NB4 (cell line): ENCODE results near the gene SCN9A.
"Not testable (repeated sequence)": the region's sequence is repeated elsewhere in the genome, so short reads cannot be mapped to it uniquely, and the experiment has no call there.

Experiments used
- DNase-seq: peaks from one replicate; pipeline ENCODE4 v3.0.0; 2010; ENCODE audit warnings: low read depth
- H3K4me3 ChIP-seq: one replicate; pipeline ENCODE4 v1.5.1; 2011; ENCODE audit warnings: mild to moderate bottlenecking, low read depth, low read length, moderate library complexity
- MYC ChIP-seq: IDR thresholded peaks from 2 replicates; pipeline ENCODE4 v1.6.1; 2011; ENCODE audit warnings: low read depth, low read length
- POLR2A ChIP-seq: IDR thresholded peaks from 2 replicates; pipeline ENCODE4 v1.6.1; 2011; ENCODE audit warnings: mild to moderate bottlenecking; ENCODE audit not compliant: insufficient read length; ENCODE audit errors: extremely low read depth
- TF ChIP-seq, protein P1 (sequence below): IDR thresholded peaks from one replicate; pipeline ENCODE4 v1.5.1; 2012; ENCODE audit warnings: low read depth, low read length
- TF ChIP-seq, protein P2 (sequence below): IDR thresholded peaks from 2 replicates; pipeline ENCODE4 v1.6.1; 2011; ENCODE audit warnings: low read depth, low read length

SCN9A gene

DNA sequence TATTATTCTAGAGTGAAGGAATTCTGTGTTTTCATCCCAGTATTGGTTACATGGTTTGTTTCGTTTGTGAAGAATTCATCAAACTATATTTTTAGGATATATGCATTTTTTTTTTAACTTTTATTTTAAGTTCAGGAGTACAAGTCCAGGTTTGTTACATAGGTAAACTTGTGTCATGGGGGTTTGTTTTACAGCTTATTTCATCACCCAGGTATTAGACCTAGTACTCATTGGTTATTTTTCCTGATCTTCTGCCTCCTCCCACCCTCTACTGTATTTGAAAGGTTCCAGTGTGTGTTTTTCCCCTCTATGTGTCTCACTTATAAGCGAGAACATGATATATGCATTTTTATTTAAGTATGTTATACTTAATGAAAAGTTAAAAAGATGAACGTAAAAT is 47.6 kb downstream of the SCN9A start:
- H3K4me3 ChIP-seq, result no peak overlapping the region
- TF ChIP-seq POLR2A (no peak), MYC (no peak)
- TF ChIP-seq, protein P1, sequence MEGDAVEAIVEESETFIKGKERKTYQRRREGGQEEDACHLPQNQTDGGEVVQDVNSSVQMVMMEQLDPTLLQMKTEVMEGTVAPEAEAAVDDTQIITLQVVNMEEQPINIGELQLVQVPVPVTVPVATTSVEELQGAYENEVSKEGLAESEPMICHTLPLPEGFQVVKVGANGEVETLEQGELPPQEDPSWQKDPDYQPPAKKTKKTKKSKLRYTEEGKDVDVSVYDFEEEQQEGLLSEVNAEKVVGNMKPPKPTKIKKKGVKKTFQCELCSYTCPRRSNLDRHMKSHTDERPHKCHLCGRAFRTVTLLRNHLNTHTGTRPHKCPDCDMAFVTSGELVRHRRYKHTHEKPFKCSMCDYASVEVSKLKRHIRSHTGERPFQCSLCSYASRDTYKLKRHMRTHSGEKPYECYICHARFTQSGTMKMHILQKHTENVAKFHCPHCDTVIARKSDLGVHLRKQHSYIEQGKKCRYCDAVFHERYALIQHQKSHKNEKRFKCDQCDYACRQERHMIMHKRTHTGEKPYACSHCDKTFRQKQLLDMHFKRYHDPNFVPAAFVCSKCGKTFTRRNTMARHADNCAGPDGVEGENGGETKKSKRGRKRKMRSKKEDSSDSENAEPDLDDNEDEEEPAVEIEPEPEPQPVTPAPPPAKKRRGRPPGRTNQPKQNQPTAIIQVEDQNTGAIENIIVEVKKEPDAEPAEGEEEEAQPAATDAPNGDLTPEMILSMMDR, result no peak
- TF ChIP-seq, protein P2, sequence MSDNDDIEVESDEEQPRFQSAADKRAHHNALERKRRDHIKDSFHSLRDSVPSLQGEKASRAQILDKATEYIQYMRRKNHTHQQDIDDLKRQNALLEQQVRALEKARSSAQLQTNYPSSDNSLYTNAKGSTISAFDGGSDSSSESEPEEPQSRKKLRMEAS, result no peak
- DNase-seq, result no peak

DNA sequence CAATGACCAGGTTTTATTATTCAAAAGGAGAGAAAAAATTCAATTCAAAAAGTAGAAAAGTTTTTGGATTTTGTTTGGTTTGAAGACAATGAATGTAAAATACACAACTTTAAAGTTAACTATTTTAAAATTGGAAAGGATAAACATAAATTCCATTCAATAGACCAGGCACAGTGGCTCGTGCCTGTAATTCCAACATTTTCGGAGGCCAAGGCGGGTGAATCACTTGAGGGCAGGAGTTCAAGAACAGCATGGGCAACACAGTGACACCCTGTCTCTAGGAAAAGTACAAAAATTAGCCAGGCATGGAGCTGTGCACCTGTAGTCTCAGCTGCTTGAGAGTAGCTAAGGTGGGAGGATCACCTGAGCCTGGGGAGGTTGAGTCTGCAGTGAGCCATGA is 54.7 kb downstream of the SCN9A start:
- no peak for DNase-seq
- TF ChIP-seq, protein P1, result no peak
- TF ChIP-seq MYC (no peak), POLR2A (no peak)
- TF ChIP-seq, protein P2, result no peak

DNA sequence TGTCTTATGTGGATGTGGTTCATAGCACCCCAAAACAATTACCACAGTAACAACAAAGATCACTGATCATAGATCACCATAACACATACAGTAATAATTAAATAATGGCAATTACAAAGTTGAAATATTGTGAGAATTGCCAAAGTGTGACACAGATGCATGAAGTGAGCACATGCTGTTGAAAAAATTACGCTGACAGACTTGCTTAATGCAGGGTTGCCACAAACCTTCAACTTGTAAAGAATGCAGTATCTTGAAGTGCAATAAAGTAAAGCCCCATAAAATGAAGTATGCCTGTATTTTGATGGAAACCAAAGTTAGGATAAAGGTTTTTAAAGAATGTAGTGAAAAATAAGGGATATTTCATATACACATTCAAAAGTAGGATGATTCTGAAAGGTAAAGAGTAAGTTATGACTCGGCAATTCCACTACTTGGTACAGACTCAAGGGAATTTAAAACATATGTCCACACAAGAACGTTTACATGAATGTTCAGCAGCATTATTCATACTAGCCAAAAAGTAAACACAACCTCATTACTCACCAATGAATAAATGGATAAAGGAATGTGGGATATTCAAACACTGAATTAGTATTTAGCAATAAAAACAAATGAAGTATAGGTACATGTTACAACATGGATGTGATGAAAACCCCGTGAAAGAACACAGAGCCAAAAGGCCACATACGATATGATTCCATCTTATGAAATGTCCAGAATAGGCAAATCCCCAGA is 61.6 kb downstream of the SCN9A start:
- DNase-seq, result no peak
- H3K4me3 ChIP-seq, result no peak overlapping the region
- TF ChIP-seq, protein P2, result no peak
- TF ChIP-seq, protein P1, result no peak
- TF ChIP-seq MYC (no peak), POLR2A (no peak)

More for the DNA sequence above, 54.7 kb downstream of the SCN9A start:
- H3K4me3 ChIP-seq, result no peak overlapping the region

DNA sequence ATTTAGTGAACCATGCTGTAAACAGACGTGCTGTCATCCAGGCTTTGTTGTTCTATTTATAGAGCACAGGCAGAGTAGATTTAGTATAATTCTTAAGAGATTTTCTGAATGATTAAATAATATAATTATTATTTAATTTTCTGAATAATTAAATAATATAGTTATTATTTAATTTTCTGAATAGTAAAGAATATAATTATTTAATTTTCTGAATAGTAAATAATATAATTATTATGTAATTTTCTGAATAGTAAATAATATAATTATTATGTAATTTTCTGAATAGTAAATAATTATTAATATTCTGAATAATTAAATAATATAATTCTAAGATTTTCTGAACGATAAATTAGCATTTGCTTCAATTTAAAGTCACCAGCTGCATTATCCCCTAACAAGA is 62.9 kb downstream of the SCN9A start:
- DNase-seq, H3K4me3 ChIP-seq: not testable (repeated sequence)

DNA sequence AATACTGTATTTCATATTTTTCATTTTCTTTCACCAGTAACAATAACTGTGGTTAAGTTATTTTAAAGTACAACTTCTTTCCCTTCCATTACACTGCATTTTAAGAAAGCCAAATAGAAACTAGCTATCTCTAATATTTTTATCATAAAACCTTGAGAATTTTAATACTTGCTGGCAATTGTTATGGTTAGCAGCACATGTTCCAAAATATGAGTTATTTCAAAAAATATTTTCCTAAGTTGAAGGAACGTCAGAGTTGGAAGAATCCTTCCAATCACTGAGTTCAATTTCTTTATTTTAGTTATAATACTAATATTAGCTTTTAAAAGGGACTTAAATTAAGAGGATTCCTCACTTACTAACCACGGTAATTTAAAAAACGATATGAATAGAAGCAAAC is 68.4 kb downstream of the SCN9A start:
- TF ChIP-seq, protein P2, result no peak
- TF ChIP-seq MYC (no peak), POLR2A (no peak)
- TF ChIP-seq, protein P1, result no peak
- no peak for DNase-seq
- H3K4me3 ChIP-seq, result no peak overlapping the region

DNA sequence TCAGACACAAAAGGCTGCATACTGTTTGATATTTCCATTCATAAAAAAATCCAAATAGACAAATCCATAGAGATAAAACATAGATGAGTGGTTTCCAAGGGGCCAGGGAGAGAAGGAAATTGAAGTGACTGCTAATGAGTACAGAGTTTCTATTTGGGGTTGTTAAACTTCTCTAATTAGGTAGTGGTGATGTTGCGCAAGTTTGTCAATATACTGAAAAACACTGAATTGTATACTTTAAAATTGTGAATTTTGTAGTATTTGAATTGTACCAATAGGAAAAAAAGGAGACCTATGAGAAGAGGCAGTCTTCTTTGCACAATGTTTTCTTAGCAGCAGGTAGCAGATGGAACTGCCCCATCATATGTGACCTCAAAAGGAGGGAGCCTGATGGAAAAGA is 71.1 kb downstream of the SCN9A start:
- no peak for DNase-seq
- TF ChIP-seq MYC, result no peak
- no peak for TF ChIP-seq POLR2A
- TF ChIP-seq, protein P1, result no peak
- TF ChIP-seq, protein P2, result no peak
- H3K4me3 ChIP-seq, result no peak overlapping the region
